GM23338 (cell line): ENCODE results near the gene KIAA0232. TPM values are rescaled to one million over a fixed set of nuclear protein-coding genes. Genes with fewer than 3 reads are reported as not detected.

Experiments used
- ATAC-seq: fragments of 200-7000 bp; cut with Tn5 transposase; 3 replicates; pipeline ENCODE4 v1.9.1; 2020
- DNase-seq: peaks from one replicate; pipeline ENCODE4 v3.0.0-alpha.2; 2015; ENCODE audit warnings: low spot score
- H2AFZ ChIP-seq: fragments of 200-600 bp; sonication (generic); 2 replicates; pipeline ENCODE4 v1.8.0; 2016; ENCODE audit warnings: antibody characterized with exemption, mild to moderate bottlenecking, moderate library complexity
- H3F3A ChIP-seq: fragments of 200-600 bp; sonication (generic); replicated peaks from 2 replicates; pipeline ENCODE4 v1.8.0; 2017; ENCODE audit warnings: antibody characterized with exemption, mixed run types, low read depth
- H3K27ac ChIP-seq: fragments of 200-600 bp; sonication (generic); 2 replicates; pipeline ENCODE4 v1.6.1; 2016; ENCODE audit warnings: low read depth
- H3K27me3 ChIP-seq: fragments of 200-600 bp; sonication (generic); 2 replicates; pipeline ENCODE4 v1.8.0; 2016; ENCODE audit warnings: mild to moderate bottlenecking, mixed run types, moderate library complexity; ENCODE audit not compliant: insufficient read depth
- H3K36me3 ChIP-seq: fragments of 200-600 bp; sonication (generic); 2 replicates; pipeline ENCODE4 v1.8.0; 2016; ENCODE audit warnings: mild to moderate bottlenecking; ENCODE audit not compliant: insufficient read depth
- H3K4me1 ChIP-seq: fragments of 200-600 bp; sonication (generic); 2 replicates; pipeline ENCODE4 v1.8.0; 2016; ENCODE audit warnings: mild to moderate bottlenecking, moderate library complexity; ENCODE audit not compliant: insufficient read depth
- H3K4me2 ChIP-seq: fragments of 200-600 bp; sonication (generic); 2 replicates; pipeline ENCODE4 v1.7.1; 2017; ENCODE audit warnings: mixed run types
- H3K4me3 ChIP-seq: fragments of 200-600 bp; sonication (generic); 2 replicates; pipeline ENCODE4 v1.6.1; 2016; ENCODE audit warnings: mixed run types
- H3K79me2 ChIP-seq: fragments of 200-600 bp; sonication (generic); replicated peaks from 2 replicates; pipeline ENCODE4 v1.8.0; 2017; ENCODE audit warnings: mild to moderate bottlenecking; ENCODE audit not compliant: insufficient read depth
- H3K9me2 ChIP-seq: fragments of 200-600 bp; sonication (generic); 2 replicates; pipeline ENCODE4 v1.8.0; 2017; ENCODE audit not compliant: insufficient read depth
- H4K20me1 ChIP-seq: fragments of 200-600 bp; sonication (generic); replicated peaks from 2 replicates; pipeline ENCODE4 v1.8.0; 2017; ENCODE audit warnings: mild to moderate bottlenecking; ENCODE audit not compliant: insufficient read depth
- H3K27ac Mint-ChIP-seq: 2 replicates; pipeline ENCODE4 v1.8.0; 2020; ENCODE audit warnings: inconsistent platforms, mild to moderate bottlenecking, moderate library complexity, mixed read lengths
- H3K27me3 Mint-ChIP-seq: 3 replicates; pipeline ENCODE4 v1.8.0; 2022; ENCODE audit warnings: low read depth, mild to moderate bottlenecking, moderate library complexity, mixed read lengths, inconsistent platforms; ENCODE audit not compliant: insufficient read depth, poor library complexity
- H3K36me3 Mint-ChIP-seq: 3 replicates; pipeline ENCODE4 v1.8.0; 2021; ENCODE audit warnings: low read depth, mild to moderate bottlenecking, inconsistent platforms, moderate library complexity, mixed read lengths
- H3K4me1 Mint-ChIP-seq: 3 replicates; pipeline ENCODE4 v1.8.0; 2020; ENCODE audit warnings: mild to moderate bottlenecking, inconsistent platforms, mixed read lengths
- H3K4me3 Mint-ChIP-seq: 3 replicates; pipeline ENCODE4 v1.8.0; 2021; ENCODE audit warnings: moderate library complexity, mild to moderate bottlenecking, inconsistent platforms, mixed read lengths
- H3K9me3 Mint-ChIP-seq: 3 replicates; pipeline ENCODE4 v1.8.0; 2020; ENCODE audit warnings: moderate library complexity, mild to moderate bottlenecking, inconsistent platforms, mixed read lengths
- EZH2 ChIP-seq: fragments of 200-600 bp; sonication (generic); IDR thresholded peaks from one replicate; pipeline ENCODE4 v1.8.0; 2017; ENCODE audit warnings: antibody characterized with exemption, mild to moderate bottlenecking, low read depth; ENCODE audit not compliant: unreplicated experiment
- EZH2phosphoT487 ChIP-seq: fragments of 200-600 bp; sonication (generic); IDR thresholded peaks from one replicate; pipeline ENCODE4 v1.8.1; 2018; ENCODE audit warnings: antibody characterized with exemption; ENCODE audit not compliant: unreplicated experiment
- JUNB ChIP-seq: IDR thresholded peaks from one replicate; pipeline ENCODE4 v1.6.1; 2016; ENCODE audit warnings: antibody characterized with exemption; ENCODE audit not compliant: unreplicated experiment
- NANOG ChIP-seq: IDR thresholded peaks from 2 replicates; pipeline ENCODE4 v1.6.1; 2016; ENCODE audit warnings: antibody characterized with exemption, borderline replicate concordance
- STAT1 ChIP-seq: IDR thresholded peaks from one replicate; pipeline ENCODE4 v1.6.1; 2016; ENCODE audit warnings: antibody characterized with exemption; ENCODE audit not compliant: unreplicated experiment
- ZNF114 ChIP-seq: fragments of 250-450 bp; sonication (Bioruptor Pico); IDR thresholded peaks from 2 replicates; pipeline ENCODE4 v1.5.0; 2020; ENCODE audit warnings: mild to moderate bottlenecking, moderate library complexity
- ZNF331 ChIP-seq: fragments of 250-450 bp; sonication (Bioruptor Pico); IDR thresholded peaks from 2 replicates; pipeline ENCODE4 v1.5.0; 2020; ENCODE audit warnings: low read depth, mild to moderate bottlenecking, moderate library complexity
- polyA plus RNA-seq: library from polyadenylated mRNA; unstranded; fragments of >200 nt; fragmentation: Nextera tagmentation; extraction: Ambion mirVana; gene quantifications from 2 replicates; pipeline ENCODE4 v1.2.1, GENCODE V29; 2016
- total RNA-seq: library from RNA; depleted of rRNA; stranded (reverse); fragments of >200 nt; shearing (Covaris generic); gene quantifications from 2 replicates; pipeline ENCODE4 v1.2.3, GENCODE V29; 2014
- TF ChIP-seq, protein P1 (sequence below): IDR thresholded peaks from one replicate; pipeline ENCODE4 v1.6.1; 2018; ENCODE audit warnings: antibody characterized with exemption; ENCODE audit not compliant: unreplicated experiment
- TF ChIP-seq, protein P2 (sequence below), 2 experiments: fragments of 200-600 bp in 1 of 2; sonication (generic) in 1 of 2; conservative IDR thresholded peaks; 2 replicates each; pipeline versions ENCODE4 v1.5.1 to v1.6.1; 2016 to 2017; ENCODE audit warnings: antibody characterized with exemption in 2 of 2, low read depth in 2 of 2, mild to moderate bottlenecking in 2 of 2, moderate library complexity in 1 of 2
- TF ChIP-seq, protein P3 (sequence below): fragments of 250-450 bp; sonication (Bioruptor Pico); IDR thresholded peaks from 2 replicates; pipeline ENCODE4 v1.5.0; 2020; ENCODE audit warnings: mild to moderate bottlenecking, moderate library complexity

Gene KIAA0232
- total and polyA plus RNA-seq, 2 experiments from 2014 or later = 14.3 to 34.9 TPM

DNA sequence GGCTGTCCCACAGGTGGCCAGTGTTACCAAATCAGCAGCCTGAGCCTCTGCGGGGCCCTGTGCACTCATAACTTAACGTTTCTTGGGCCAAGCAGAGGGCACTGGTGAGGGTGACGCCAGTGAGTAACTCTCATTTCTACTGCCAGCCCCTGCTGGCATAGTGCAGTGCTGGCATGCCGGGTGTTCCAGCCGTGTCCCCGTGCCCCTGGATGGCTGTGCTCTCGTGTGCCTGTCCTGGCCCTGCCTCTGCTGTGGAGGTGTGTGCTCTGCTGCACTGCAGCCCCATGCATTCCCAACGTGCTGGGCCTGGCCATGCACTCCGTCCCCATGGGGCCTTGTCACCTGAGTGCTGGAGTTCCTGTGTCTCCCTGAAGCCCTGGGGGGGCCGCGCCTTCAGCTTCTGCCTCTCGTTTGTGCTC lies 141.8 kb downstream of the KIAA0232 start:
- H3K4me3 ChIP-seq = no peak overlapping the region
- H3F3A ChIP-seq = no peaks in the 10 kb centered on the region
- H3K4me1 ChIP-seq = no peaks in the 10 kb centered on the region
- no peak overlapping the region for H3K4me2 ChIP-seq
- no peak overlapping the region for H3K27ac Mint-ChIP-seq
- H3K36me3 Mint-ChIP-seq = peaks cover 20% of the 10 kb centered on the region
- H3K27me3 Mint-ChIP-seq = peaks cover 8% of the 10 kb centered on the region
- peaks cover 23% of the 10 kb centered on the region for H3K4me1 Mint-ChIP-seq
- peaks cover 65% of the 10 kb centered on the region for H3K79me2 ChIP-seq
- H3K36me3 ChIP-seq = no peaks in the 10 kb centered on the region
- H3K4me3 Mint-ChIP-seq = no peak overlapping the region
- DNase-seq (no peak), ATAC-seq (no peak)
- no peak overlapping the region for H2AFZ ChIP-seq
- TF ChIP-seq, protein P1, sequence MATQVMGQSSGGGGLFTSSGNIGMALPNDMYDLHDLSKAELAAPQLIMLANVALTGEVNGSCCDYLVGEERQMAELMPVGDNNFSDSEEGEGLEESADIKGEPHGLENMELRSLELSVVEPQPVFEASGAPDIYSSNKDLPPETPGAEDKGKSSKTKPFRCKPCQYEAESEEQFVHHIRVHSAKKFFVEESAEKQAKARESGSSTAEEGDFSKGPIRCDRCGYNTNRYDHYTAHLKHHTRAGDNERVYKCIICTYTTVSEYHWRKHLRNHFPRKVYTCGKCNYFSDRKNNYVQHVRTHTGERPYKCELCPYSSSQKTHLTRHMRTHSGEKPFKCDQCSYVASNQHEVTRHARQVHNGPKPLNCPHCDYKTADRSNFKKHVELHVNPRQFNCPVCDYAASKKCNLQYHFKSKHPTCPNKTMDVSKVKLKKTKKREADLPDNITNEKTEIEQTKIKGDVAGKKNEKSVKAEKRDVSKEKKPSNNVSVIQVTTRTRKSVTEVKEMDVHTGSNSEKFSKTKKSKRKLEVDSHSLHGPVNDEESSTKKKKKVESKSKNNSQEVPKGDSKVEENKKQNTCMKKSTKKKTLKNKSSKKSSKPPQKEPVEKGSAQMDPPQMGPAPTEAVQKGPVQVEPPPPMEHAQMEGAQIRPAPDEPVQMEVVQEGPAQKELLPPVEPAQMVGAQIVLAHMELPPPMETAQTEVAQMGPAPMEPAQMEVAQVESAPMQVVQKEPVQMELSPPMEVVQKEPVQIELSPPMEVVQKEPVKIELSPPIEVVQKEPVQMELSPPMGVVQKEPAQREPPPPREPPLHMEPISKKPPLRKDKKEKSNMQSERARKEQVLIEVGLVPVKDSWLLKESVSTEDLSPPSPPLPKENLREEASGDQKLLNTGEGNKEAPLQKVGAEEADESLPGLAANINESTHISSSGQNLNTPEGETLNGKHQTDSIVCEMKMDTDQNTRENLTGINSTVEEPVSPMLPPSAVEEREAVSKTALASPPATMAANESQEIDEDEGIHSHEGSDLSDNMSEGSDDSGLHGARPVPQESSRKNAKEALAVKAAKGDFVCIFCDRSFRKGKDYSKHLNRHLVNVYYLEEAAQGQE = no peak
- TF ChIP-seq EZH2phosphoT487 = no peak
- no peak for TF ChIP-seq NANOG
- H3K27me3 ChIP-seq = no peaks in the 10 kb centered on the region
- peaks cover 11% of the 10 kb centered on the region for H4K20me1 ChIP-seq
- H3K9me2 ChIP-seq = no peaks in the 10 kb centered on the region
- H3K9me3 Mint-ChIP-seq = no peaks in the 10 kb centered on the region
- no peak overlapping the region for H3K27ac ChIP-seq

DNA sequence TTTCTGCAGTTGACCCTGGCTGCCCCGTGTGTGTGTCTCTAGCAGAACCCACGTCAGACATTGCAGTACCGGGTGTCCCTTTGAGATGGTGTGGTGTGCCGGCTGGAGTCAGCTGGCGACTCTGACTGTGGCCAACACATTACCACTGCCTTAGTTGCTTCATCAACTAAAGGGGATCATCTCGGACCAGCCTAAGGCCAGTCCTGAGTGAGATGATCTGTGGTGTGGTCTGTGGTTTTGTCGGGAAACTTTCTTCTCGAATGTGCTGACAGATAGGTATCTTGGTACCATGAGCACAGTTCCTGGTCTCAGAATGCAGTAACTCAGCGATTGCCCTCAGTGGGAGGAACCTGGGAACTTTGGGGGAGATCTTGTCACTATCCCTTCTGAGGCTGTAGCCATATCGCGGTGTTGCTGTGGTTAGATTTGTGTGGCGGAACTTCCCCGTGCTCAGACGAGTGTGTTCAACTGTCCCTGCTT lies 142.9 kb downstream of the KIAA0232 start:
- Histone ChIP-seq H3K4me1 (no peaks in the 10 kb centered on the region), H3K4me3 (no peak overlapping the region), H3F3A (no peaks in the 10 kb centered on the region), H3K79me2 (peaks cover 67% of the 10 kb centered on the region), H2AFZ (no peak overlapping the region), H3K36me3 (no peaks in the 10 kb centered on the region), H3K27ac (no peak overlapping the region), H3K27me3 (no peaks in the 10 kb centered on the region), H3K4me2 (no peak overlapping the region), H3K9me2 (no peaks in the 10 kb centered on the region), H4K20me1 (peaks cover 11% of the 10 kb centered on the region)
- no peak overlapping the region for H3K4me3 Mint-ChIP-seq
- H3K27ac Mint-ChIP-seq = no peak overlapping the region
- DNase-seq (no peak), ATAC-seq (no peak)
- peaks cover 10% of the 10 kb centered on the region for H3K27me3 Mint-ChIP-seq
- TF ChIP-seq, protein P2, sequence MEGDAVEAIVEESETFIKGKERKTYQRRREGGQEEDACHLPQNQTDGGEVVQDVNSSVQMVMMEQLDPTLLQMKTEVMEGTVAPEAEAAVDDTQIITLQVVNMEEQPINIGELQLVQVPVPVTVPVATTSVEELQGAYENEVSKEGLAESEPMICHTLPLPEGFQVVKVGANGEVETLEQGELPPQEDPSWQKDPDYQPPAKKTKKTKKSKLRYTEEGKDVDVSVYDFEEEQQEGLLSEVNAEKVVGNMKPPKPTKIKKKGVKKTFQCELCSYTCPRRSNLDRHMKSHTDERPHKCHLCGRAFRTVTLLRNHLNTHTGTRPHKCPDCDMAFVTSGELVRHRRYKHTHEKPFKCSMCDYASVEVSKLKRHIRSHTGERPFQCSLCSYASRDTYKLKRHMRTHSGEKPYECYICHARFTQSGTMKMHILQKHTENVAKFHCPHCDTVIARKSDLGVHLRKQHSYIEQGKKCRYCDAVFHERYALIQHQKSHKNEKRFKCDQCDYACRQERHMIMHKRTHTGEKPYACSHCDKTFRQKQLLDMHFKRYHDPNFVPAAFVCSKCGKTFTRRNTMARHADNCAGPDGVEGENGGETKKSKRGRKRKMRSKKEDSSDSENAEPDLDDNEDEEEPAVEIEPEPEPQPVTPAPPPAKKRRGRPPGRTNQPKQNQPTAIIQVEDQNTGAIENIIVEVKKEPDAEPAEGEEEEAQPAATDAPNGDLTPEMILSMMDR (conservative IDR thresholded peaks at IDR 0.05; ENCODE audit: low read depth in 2 of 2) = no peak
- TF ChIP-seq NANOG (no peak), EZH2 (no peak), JUNB (no peak), ZNF331 (no peak), ZNF114 (no peak), STAT1 (no peak)
- TF ChIP-seq, protein P3, sequence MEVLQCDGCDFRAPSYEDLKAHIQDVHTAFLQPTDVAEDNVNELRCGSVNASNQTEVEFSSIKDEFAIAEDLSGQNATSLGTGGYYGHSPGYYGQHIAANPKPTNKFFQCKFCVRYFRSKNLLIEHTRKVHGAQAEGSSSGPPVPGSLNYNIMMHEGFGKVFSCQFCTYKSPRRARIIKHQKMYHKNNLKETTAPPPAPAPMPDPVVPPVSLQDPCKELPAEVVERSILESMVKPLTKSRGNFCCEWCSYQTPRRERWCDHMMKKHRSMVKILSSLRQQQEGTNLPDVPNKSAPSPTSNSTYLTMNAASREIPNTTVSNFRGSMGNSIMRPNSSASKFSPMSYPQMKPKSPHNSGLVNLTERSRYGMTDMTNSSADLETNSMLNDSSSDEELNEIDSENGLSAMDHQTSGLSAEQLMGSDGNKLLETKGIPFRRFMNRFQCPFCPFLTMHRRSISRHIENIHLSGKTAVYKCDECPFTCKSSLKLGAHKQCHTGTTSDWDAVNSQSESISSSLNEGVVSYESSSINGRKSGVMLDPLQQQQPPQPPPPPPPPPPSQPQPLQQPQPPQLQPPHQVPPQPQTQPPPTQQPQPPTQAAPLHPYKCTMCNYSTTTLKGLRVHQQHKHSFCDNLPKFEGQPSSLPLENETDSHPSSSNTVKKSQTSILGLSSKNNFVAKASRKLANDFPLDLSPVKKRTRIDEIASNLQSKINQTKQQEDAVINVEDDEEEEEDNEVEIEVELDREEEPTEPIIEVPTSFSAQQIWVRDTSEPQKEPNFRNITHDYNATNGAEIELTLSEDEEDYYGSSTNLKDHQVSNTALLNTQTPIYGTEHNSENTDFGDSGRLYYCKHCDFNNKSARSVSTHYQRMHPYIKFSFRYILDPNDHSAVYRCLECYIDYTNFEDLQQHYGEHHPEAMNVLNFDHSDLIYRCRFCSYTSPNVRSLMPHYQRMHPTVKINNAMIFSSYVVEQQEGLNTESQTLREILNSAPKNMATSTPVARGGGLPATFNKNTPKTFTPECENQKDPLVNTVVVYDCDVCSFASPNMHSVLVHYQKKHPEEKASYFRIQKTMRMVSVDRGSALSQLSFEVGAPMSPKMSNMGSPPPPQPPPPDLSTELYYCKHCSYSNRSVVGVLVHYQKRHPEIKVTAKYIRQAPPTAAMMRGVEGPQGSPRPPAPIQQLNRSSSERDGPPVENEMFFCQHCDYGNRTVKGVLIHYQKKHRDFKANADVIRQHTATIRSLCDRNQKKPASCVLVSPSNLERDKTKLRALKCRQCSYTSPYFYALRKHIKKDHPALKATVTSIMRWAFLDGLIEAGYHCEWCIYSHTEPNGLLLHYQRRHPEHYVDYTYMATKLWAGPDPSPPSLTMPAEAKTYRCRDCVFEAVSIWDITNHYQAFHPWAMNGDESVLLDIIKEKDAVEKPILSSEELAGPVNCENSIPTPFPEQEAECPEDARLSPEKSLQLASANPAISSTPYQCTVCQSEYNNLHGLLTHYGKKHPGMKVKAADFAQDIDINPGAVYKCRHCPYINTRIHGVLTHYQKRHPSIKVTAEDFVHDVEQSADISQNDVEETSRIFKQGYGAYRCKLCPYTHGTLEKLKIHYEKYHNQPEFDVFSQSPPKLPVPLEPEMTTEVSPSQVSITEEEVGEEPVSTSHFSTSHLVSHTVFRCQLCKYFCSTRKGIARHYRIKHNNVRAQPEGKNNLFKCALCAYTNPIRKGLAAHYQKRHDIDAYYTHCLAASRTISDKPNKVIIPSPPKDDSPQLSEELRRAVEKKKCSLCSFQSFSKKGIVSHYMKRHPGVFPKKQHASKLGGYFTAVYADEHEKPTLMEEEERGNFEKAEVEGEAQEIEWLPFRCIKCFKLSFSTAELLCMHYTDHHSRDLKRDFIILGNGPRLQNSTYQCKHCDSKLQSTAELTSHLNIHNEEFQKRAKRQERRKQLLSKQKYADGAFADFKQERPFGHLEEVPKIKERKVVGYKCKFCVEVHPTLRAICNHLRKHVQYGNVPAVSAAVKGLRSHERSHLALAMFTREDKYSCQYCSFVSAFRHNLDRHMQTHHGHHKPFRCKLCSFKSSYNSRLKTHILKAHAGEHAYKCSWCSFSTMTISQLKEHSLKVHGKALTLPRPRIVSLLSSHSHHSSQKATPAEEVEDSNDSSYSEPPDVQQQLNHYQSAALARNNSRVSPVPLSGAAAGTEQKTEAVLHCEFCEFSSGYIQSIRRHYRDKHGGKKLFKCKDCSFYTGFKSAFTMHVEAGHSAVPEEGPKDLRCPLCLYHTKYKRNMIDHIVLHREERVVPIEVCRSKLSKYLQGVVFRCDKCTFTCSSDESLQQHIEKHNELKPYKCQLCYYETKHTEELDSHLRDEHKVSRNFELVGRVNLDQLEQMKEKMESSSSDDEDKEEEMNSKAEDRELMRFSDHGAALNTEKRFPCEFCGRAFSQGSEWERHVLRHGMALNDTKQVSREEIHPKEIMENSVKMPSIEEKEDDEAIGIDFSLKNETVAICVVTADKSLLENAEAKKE = no peak
- H3K4me1 Mint-ChIP-seq = peaks cover 31% of the 10 kb centered on the region
- no peaks in the 10 kb centered on the region for H3K9me3 Mint-ChIP-seq
- H3K36me3 Mint-ChIP-seq = peaks cover 20% of the 10 kb centered on the region
